ENCODE results near the gene PRKG2.

PRKG2 gene

GRCh38 chr4:81049907-81050306, 165.1 kb downstream of the PRKG2 start:
- intact Hi-C loops (cut with DNase I): no loop called here
- DNase-seq: no peak

GRCh38 chr4:81049330-81049729, 165.7 kb downstream of the PRKG2 start:
- intact Hi-C loops (cut with DNase I): no loop called here
- DNase-seq: no peak

- DNase-seq: no peak
- intact Hi-C loops (cut with DNase I): no loop called here
Observed at GRCh38 chr4:81042578-81043365, 172.2 kb downstream of the PRKG2 start.

- no peak for DNase-seq
- intact Hi-C loops (cut with DNase I): loop anchor here (1.0 kb wide), 1 partner anchor 679 kb away; no protein-coding TSS in a partner anchor
Observed at GRCh38 chr4:81040012-81040659, 174.9 kb downstream of the PRKG2 start.

GRCh38 chr4:81039351-81039972, 175.6 kb downstream of the PRKG2 start:
- DNase-seq: no peak
- intact Hi-C loops (cut with DNase I): no loop called here

- intact Hi-C loops (cut with DNase I): no loop called here
- DNase-seq: no peak
Observed at GRCh38 chr4:81038636-81039350, 176.2 kb downstream of the PRKG2 start.

All from posterior cingulate gyrus (tissue), 11 donors.